K562 (cell line): ENCODE results near the gene CPT1A.

Source experiments
- ELF4 ChIP-seq: fragments of 450-650 bp; formaldehyde crosslinking; IDR thresholded peaks from 2 replicates; pipeline ENCODE4 v1.4.0; 2022; ENCODE audit warnings: missing genetic modification characterization
- HNRNPLL ChIP-seq: fragments of 200-400 bp; formaldehyde crosslinking; IDR thresholded peaks from 2 replicates; pipeline ENCODE4 v1.6.1; 2017; ENCODE audit warnings: low read length, low read depth, mild to moderate bottlenecking; ENCODE audit not compliant: poor library complexity, severe bottlenecking
- MYNN ChIP-seq, 2 experiments: sonication (generic); formaldehyde crosslinking in 1 of 2; IDR thresholded peaks; 2 replicates each; pipeline versions ENCODE4 v1.5.0 to v1.6.1; 2016 to 2020; ENCODE audit warnings: antibody characterized with exemption in 1 of 2, missing genetic modification reagents in 1 of 2
- NFATC3 ChIP-seq: fragments of 450-650 bp; IDR thresholded peaks from 2 replicates; pipeline ENCODE4 v1.6.1; 2017; ENCODE audit warnings: mild to moderate bottlenecking
- RNF219 ChIP-seq: fragments of 250-450 bp; sonication (Bioruptor Pico); IDR thresholded peaks from 2 replicates; pipeline ENCODE4 v1.5.0; 2022; ENCODE audit warnings: mild to moderate bottlenecking
- TF ChIP-seq, protein P1 (sequence below): fragments of 250-450 bp; sonication (Bioruptor Pico); IDR thresholded peaks from 2 replicates; pipeline ENCODE4 v1.5.1; 2021; ENCODE audit warnings: mild to moderate bottlenecking
- TF ChIP-seq, protein P2 (sequence below): sonication (generic); formaldehyde crosslinking; IDR thresholded peaks from 2 replicates; pipeline ENCODE4 v1.8.0; 2022; ENCODE audit warnings: mild to moderate bottlenecking, low read depth, missing genetic modification reagents
- TF ChIP-seq, protein P3 (sequence below): fragments of 250-450 bp; sonication (Bioruptor Pico); IDR thresholded peaks from 2 replicates; pipeline ENCODE4 v1.4.0; 2020; ENCODE audit warnings: mild to moderate bottlenecking, moderate library complexity
- TF ChIP-seq, protein P4 (sequence below), 2 experiments: fragments of 450-650 bp in 1 of 2; sonication (generic) in 1 of 2; formaldehyde crosslinking in 1 of 2; IDR thresholded peaks; 2 replicates each; pipeline versions ENCODE4 v1.7.1 to v1.9.0; 2016 to 2022; ENCODE audit warnings: inconsistent platforms in 1 of 2, mild to moderate bottlenecking in 1 of 2, missing genetic modification reagents in 1 of 2
- TF ChIP-seq, protein P5 (sequence below): sonication (generic); formaldehyde crosslinking; IDR thresholded peaks from 2 replicates; pipeline ENCODE4 v1.9.0; 2022; ENCODE audit warnings: mild to moderate bottlenecking, missing genetic modification reagents
- TF ChIP-seq, protein P6 (sequence below), 3 experiments: IDR thresholded peaks in 2 of 3; conservative IDR thresholded peaks in 1 of 3; 2 replicates each; pipeline ENCODE4 v1.5.1; 2011 to 2012; ENCODE audit warnings: low read length in 3 of 3, mild to moderate bottlenecking in 3 of 3, control low read depth in 2 of 3, improper control_type of control experiment in 1 of 3, inconsistent platforms in 1 of 3, low read depth in 1 of 3, mixed read lengths in 1 of 3, moderate library complexity in 1 of 3; ENCODE audit not compliant: insufficient read depth in 2 of 3

- TF ChIP-seq, protein P1, sequence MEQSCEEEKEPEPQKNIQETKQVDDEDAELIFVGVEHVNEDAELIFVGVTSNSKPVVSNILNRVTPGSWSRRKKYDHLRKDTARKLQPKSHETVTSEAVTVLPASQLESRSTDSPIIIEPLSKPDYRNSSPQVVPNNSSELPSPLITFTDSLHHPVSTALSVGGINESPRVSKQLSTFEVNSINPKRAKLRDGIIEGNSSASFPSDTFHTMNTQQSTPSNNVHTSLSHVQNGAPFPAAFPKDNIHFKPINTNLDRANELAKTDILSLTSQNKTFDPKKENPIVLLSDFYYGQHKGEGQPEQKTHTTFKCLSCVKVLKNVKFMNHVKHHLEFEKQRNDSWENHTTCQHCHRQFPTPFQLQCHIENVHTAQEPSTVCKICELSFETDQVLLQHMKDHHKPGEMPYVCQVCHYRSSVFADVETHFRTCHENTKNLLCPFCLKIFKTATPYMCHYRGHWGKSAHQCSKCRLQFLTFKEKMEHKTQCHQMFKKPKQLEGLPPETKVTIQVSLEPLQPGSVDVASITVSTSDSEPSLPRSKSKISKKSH (CRISPR knock-in tag): no peak
- TF ChIP-seq, protein P2, sequence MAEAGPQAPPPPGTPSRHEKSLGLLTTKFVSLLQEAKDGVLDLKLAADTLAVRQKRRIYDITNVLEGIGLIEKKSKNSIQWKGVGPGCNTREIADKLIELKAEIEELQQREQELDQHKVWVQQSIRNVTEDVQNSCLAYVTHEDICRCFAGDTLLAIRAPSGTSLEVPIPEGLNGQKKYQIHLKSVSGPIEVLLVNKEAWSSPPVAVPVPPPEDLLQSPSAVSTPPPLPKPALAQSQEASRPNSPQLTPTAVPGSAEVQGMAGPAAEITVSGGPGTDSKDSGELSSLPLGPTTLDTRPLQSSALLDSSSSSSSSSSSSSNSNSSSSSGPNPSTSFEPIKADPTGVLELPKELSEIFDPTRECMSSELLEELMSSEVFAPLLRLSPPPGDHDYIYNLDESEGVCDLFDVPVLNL (CRISPR knock-in tag): no peak
- no peak for TF ChIP-seq HNRNPLL
- no peak for TF ChIP-seq NFATC3
- TF ChIP-seq, protein P3, sequence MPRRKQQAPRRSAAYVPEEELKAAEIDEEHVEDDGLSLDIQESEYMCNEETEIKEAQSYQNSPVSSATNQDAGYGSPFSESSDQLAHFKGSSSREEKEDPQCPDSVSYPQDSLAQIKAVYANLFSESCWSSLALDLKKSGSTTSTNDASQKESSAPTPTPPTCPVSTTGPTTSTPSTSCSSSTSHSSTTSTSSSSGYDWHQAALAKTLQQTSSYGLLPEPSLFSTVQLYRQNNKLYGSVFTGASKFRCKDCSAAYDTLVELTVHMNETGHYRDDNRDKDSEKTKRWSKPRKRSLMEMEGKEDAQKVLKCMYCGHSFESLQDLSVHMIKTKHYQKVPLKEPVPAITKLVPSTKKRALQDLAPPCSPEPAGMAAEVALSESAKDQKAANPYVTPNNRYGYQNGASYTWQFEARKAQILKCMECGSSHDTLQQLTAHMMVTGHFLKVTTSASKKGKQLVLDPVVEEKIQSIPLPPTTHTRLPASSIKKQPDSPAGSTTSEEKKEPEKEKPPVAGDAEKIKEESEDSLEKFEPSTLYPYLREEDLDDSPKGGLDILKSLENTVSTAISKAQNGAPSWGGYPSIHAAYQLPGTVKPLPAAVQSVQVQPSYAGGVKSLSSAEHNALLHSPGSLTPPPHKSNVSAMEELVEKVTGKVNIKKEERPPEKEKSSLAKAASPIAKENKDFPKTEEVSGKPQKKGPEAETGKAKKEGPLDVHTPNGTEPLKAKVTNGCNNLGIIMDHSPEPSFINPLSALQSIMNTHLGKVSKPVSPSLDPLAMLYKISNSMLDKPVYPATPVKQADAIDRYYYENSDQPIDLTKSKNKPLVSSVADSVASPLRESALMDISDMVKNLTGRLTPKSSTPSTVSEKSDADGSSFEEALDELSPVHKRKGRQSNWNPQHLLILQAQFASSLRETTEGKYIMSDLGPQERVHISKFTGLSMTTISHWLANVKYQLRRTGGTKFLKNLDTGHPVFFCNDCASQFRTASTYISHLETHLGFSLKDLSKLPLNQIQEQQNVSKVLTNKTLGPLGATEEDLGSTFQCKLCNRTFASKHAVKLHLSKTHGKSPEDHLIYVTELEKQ: no peak
- no peak for TF ChIP-seq ELF4
- TF ChIP-seq, protein P4, sequence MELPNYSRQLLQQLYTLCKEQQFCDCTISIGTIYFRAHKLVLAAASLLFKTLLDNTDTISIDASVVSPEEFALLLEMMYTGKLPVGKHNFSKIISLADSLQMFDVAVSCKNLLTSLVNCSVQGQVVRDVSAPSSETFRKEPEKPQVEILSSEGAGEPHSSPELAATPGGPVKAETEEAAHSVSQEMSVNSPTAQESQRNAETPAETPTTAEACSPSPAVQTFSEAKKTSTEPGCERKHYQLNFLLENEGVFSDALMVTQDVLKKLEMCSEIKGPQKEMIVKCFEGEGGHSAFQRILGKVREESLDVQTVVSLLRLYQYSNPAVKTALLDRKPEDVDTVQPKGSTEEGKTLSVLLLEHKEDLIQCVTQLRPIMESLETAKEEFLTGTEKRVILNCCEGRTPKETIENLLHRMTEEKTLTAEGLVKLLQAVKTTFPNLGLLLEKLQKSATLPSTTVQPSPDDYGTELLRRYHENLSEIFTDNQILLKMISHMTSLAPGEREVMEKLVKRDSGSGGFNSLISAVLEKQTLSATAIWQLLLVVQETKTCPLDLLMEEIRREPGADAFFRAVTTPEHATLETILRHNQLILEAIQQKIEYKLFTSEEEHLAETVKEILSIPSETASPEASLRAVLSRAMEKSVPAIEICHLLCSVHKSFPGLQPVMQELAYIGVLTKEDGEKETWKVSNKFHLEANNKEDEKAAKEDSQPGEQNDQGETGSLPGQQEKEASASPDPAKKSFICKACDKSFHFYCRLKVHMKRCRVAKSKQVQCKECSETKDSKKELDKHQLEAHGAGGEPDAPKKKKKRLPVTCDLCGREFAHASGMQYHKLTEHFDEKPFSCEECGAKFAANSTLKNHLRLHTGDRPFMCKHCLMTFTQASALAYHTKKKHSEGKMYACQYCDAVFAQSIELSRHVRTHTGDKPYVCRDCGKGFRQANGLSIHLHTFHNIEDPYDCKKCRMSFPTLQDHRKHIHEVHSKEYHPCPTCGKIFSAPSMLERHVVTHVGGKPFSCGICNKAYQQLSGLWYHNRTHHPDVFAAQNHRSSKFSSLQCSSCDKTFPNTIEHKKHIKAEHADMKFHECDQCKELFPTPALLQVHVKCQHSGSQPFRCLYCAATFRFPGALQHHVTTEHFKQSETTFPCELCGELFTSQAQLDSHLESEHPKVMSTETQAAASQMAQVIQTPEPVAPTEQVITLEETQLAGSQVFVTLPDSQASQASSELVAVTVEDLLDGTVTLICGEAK (IDR thresholded peaks at IDR 0.05): no peak
- TF ChIP-seq, protein P4 (CRISPR knock-in tag; IDR thresholded peaks at IDR 0.05): no peak
- TF ChIP-seq, protein P5, sequence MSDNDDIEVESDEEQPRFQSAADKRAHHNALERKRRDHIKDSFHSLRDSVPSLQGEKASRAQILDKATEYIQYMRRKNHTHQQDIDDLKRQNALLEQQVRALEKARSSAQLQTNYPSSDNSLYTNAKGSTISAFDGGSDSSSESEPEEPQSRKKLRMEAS (CRISPR knock-in tag): no peak
- no peak for TF ChIP-seq MYNN (IDR thresholded peaks at IDR 0.05)
- TF ChIP-seq MYNN (CRISPR knock-in tag; IDR thresholded peaks at IDR 0.05): no peak
- TF ChIP-seq RNF219 (CRISPR knock-in tag): no peak
- TF ChIP-seq, protein P6, sequence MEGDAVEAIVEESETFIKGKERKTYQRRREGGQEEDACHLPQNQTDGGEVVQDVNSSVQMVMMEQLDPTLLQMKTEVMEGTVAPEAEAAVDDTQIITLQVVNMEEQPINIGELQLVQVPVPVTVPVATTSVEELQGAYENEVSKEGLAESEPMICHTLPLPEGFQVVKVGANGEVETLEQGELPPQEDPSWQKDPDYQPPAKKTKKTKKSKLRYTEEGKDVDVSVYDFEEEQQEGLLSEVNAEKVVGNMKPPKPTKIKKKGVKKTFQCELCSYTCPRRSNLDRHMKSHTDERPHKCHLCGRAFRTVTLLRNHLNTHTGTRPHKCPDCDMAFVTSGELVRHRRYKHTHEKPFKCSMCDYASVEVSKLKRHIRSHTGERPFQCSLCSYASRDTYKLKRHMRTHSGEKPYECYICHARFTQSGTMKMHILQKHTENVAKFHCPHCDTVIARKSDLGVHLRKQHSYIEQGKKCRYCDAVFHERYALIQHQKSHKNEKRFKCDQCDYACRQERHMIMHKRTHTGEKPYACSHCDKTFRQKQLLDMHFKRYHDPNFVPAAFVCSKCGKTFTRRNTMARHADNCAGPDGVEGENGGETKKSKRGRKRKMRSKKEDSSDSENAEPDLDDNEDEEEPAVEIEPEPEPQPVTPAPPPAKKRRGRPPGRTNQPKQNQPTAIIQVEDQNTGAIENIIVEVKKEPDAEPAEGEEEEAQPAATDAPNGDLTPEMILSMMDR (IDR thresholded peaks at IDR 0.05 in 2 of 3, conservative IDR thresholded peaks at IDR 0.05 in 1 of 3; ENCODE audit: insufficient read depth in 2 of 3, low read depth in 1 of 3, low read length in 3 of 3): no peak
Observed at GRCh38 chr11:68844376-68844775, 2.7 kb upstream of the CPT1A start.
